Myocyte (in vitro differentiated cells): ENCODE results near the gene GABRB3. TPM values are rescaled to one million over a fixed set of nuclear protein-coding genes. Genes with fewer than 3 reads are reported as not detected.

ENCODE experiments used
- DNase-seq: peaks from one replicate; pipeline ENCODE4 v3.0.0-alpha.2; 2012; ENCODE audit warnings: low read depth
- total RNA-seq: library from RNA; depleted of rRNA; stranded (reverse); fragments of >200 nt; gene quantifications from 2 replicates; pipeline ENCODE4 v1.2.3, GENCODE V29; 2014

GABRB3 gene
- total RNA-seq, 1 donor from 2014 or later = not detected

DNA sequence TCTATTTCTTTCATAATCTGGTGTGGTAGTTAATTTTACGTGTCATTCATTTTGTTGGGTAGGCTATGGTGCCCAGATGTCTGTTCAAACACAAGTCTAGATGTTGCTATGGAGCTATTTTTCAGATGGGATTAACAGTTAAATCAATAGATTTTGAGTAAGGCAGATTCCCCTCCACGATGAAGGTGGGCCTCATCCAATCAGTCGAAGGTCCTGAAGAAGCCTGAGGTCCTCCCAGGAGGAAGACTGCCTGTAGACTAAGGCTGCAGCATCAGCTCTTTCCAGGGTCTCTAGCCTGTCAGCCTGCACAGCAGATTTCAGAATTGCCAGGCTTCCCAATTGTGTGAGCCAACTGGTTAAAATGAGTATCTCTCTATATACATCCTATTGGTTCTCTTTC, 92.9 kb downstream of the GABRB3 start:
- no peak for DNase-seq

DNA sequence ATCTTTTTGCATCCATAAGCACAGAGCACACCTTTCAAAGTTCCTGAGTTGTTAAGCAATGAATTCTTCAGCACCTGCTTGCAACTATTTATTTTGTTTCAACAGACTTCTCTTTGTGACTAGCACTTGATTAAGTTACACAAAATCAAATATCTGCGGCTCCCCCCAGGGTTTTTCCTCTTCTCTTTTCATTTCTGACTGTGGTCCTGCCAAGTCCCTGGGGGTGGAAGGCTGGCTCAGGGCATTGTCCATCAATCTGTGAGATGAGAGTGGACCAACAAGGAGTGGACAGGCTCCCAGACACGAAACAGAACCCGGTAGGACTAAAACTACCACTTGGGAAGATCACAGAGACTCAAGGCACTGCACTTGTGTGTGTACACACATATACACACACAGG, 96.8 kb downstream of the GABRB3 start:
- no peak for DNase-seq

DNA sequence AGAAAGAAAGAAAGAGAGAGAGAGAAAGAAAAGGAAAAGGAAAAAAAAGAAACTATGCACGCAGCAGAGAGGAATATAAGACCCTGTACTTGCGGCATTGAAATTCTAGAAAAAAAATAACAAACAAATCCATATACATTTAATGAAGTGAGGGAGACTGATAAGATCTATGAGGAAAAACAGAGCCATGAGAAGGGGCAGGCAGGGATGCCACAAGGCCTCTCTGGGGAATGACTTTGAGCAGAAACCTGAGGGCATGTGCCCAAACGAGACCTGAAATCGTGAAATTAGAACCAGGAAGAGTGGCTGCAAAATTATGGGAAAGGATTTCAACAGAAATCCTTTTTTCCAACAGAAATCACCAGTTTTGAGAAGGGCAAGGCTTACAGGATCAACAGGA, 98.4 kb downstream of the GABRB3 start:
- DNase-seq = no peak

DNA sequence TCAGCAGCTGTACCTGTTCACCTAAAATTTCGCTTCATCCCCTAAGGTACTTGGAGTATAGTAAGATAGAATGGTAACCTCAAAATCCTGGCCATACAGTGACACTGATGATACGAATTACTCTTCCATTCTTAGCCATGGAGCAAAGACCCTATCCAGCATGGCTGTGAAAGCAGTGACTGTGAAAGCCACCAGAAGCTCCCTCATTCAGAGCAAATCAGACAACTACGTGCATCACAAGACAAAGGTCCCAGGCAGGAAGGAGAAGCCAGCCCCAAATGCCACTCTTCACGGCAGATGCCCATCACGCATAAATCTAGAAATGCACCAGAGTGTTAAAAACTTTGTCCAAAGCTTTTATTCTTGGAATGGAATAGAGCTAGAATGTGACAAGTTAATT, 99.4 kb downstream of the GABRB3 start:
- no peak for DNase-seq

DNA sequence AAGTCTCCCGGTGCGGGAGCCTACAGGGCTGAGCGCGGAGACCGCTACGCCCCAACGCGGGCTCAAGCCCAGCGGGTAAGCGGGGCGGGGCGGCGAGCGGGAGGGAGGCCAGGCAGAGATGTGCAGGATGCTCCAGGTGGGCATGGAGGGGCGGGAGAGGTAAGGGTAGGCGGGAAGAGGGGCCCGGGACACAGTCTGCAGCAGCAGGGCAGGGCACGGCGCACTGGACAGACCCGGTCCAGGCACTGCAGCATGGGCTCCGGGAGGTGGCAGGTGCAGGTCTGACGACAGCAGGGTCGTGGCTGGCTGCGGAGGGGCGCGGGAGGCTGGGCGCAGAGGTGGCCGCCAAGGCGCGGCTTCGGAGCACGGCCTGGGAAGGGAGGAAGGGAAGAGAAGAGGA, 102.8 kb downstream of the GABRB3 start:
- no peak for DNase-seq

DNA sequence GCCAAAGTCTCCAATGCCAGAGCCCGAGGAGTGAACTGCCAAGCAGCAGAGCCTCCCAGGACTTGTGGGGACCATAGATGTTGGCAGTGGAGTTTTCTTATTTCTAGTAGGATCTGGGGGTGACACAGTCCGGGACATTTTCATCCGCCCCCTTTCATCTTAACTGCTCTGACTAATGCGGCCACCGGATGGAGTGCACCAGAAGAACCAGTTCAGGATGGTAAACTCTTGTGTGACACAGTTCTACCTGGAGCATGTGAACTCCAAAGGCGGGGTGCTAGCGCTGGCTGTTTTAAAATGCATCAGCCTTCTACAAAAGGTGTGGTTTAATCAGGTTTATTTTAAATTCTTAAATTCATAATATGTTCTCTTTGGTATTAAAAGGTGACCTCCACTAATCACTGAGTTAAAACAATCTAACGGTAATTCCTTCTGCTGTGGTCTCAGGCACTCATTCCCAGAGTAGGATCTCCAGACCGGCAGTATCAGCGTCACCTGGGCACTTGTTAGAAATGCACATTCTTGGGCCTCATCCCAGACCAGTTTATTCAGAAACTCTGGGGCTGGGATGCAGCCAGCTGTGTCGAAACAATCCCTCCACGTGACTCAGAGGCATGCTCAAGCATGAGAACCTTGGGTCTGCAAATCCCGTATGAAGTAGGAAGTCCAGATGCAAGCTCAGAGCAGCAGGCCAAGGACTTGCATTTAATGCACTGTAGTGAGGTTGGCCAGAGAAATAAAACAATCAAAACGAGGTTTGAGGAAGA, 105.5 kb downstream of the GABRB3 start:
- DNase-seq = no peak

DNA sequence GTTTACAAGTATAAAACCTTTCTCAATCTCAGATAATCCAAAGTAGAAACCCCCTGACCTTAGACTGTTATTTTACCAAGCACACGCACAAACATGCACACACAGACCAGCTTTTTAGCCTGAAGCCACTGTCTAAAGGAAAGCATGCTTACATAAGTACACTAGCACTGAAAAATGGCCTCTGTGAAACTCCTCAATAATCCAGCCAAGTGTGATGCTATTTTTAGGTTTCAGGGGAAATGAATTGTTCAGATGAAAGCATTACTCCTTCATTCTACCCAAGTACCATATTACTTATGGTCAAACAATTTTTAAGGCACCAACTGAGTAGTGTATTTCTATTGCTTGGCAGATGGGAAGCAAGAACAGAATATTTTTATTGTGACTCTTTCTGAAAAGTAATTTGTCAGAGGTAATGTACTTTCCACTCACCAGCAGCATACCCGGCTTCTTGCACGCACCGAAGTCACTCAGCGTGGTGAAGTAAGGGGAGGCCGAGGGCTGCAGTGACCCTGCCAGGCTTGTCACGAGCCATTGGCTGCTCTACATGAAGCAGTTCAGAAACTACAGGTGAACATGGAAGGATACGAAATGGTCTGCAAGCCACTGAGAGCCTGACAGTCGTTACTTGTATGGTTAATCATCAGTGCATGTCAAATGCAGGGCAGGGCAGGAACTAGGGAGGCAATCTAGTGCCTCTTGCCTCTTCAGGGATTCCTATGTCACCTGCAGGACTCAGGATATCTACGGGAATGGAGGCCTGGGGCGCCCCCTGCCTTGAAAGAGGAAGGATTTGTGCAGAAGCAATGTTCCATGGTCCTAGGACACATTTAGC, 106.7 kb downstream of the GABRB3 start:
- DNase-seq = no peak

DNA sequence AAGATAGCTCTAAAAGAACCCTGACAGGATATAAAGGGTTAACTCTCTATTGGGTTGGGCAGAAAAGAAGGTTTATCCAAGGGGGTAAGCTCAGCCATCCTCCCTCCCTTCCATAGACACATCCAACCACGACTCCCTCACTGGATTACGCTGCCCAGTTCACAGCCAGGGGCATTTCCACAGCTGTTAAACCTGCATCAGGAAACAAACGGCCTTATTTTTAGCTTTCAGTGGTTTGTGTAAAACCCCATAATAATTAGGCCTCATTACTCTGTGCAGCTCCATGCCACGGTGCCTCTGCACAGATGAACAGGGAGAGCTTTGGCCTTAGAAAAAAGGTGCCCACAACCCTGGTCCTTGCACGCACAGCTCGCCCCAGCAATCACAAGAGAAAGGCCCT, 110.6 kb downstream of the GABRB3 start:
- DNase-seq = no peak

DNA sequence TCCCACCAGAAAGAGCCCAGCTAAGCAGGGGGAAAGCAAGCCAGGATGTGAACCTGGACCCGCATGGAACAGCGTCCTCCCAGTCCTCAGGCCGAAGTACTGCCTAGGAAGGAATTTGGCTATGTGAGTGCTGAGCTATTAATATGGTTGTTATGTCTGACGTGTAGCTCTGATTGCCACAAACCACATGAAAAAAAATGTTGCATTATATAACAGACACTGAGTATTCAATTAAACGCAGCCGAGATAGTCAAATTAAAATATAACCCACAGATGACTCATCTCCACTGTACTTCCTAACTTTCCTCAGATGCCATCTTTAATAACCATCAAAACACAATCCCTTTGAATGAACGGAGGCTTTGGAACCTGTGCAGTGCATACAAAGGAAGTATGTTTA, 111.1 kb downstream of the GABRB3 start:
- no peak for DNase-seq

DNA sequence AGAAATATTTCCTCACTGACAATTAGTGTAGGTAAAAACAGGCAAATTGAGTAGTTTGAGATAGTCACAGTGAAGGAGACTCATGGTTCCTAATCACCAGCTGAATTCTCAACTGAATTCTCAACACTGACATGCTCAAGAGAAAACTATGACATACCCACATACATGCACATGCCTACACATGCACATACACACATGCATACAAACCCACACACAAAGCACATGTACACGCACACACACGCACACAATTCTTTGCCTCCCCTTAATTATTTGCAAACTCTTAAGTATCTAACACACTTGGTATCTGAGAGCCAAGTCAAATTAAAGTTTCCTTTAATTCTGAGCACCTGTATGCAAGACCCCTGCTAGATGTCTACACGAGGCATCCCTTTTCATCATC, 111.8 kb downstream of the GABRB3 start:
- DNase-seq = no peak

DNA sequence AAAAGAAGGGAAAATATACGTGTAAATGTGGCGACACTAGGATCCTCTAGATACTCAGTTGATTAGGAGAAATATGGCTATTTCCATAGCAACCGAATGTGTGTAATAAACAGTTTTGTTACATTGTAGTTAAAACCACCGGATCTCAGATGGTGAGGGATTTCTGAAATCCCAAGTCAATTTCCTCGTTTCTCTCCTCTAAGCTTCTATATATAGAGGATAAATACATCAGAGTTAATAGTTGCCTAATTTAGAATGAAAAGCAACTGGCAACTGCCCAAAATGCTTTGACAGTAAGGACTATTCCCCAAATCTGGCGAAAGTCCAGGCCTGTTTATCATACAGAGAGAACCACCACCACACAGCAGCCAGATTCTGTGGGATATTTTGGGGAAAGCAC, 112.6 kb downstream of the GABRB3 start:
- DNase-seq = no peak

DNA sequence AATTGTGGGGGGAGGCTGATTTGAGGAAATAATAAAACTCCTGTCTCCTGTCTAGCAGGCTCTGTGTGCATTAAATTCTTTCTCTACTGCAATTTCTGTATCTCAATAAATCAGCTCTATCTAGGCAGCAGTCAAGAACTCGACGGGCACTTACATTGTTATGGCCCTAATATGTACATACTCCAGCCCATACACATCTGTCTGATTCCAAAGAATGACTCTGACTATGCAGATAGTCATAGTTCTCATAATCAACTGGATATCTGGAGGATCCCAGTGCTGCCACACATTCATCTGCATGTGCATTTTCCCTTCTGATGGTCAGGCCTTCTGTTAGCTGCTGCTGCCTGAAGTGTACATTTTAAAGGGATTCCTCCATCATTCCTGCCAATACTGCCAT, 114.6 kb downstream of the GABRB3 start:
- DNase-seq = no peak

DNA sequence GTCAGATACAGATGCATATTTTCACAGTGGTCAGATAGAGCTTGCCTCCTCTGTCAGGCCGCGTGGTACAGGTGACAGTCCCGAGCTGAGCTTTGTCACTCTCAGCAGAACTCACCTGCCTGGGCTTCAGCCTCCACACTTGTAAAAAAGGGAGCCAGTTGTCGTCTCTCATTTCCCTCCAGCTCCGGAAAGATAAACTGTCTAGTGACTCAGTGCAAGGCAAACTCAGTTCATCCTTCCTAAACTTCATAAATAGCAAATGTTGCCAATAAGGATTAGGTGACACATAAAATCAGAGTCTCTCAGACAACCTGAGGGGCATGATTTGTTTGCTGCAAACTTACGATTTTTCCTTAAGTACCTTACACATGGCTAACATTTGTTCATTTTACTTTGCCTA, 116.8 kb downstream of the GABRB3 start:
- no peak for DNase-seq

DNA sequence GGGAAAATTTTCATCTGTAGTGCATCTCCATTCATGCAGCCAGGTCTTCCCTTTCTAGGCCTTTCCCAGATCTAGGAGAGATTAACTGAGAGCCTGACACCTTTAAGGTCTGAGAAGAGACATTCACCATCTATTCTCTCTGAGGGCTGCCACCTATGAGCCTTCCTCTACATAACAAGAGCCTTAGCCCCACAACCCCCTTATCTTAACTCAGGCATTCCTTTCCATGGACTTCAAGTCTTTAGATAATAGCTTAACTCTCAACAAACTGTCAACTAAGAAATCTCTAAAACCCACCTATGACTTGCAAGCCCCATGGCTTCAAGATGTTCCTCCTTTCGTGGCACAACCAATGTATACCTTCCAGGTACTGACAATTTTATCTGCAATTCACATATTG, 121.0 kb downstream of the GABRB3 start:
- no peak for DNase-seq

DNA sequence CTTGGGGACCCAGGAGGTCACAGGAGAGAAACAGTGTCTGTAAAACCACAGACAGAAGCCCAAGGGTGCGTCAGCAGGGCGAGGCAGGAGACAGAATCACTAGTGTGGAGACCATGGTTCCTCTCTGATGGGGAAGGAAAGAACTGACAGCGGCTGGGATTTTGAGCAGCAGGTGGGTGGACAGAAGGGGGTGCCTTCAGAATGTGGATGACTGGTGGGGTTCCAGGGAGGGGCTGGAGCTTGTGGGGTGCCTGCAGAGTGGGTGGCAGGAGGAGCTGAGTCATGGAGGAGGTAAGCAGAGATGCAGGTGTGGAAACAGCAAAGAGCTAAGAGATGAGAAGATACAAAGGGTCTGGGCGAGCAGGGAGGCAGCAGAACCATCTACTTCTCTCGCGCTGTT, 124.2 kb downstream of the GABRB3 start:
- no peak for DNase-seq

DNA sequence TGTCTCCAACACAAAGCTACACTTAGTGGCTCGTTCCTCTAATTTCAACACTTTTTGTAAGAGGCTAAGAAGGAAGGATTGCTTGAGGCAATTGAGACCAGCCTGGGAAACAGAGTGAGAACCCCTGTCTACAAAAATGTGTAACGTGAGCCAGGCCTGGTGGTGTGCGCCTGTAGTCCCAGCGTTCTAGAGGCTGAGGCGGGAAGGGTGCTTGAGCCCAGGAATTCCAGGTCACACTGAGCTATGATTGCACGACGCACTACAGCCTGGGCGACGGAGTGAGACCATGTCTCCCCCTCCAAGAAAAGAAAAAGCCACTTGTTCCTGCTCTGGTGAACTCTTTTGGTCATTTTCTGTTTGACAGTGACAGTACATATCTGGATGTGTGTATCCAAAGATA, 127.9 kb downstream of the GABRB3 start:
- DNase-seq = no peak

DNA sequence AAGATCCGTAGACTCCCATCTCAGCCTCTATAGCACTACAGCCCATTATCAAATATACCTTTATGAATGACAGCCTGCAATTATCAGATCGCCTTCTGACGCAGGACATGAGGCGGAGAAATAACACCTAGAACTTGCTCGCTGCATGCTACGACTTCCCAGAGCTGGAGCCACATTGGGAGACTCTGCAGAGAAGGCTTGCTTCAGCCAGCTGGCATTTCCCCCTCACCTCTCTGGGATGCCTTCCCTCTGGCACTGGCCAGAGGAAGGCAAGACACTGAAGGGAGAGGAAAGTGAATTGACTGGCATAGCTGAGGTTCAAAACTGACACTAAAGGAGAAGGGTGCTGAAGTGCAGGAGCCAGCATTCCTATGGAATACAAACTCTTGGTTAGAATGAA, 131.7 kb downstream of the GABRB3 start:
- DNase-seq = no peak

DNA sequence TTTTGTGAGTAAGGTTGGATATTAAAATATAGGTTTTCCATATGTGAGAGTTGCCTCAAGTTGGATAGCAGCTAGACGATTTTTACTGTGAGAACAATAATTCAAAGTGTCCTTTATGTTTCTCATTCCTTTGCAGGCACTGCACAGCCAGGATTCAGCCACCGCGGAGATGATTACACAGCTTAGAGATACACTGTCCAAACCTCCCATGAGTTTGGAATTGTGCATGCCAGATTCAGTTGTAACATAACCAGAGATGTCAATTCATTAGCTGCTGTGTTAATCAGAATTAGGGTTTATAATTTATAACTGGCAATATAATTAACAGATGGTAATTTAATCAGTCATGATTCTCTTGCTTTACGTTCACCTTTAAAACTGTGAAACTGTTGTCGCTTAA, 132.3 kb downstream of the GABRB3 start:
- DNase-seq = no peak

DNA sequence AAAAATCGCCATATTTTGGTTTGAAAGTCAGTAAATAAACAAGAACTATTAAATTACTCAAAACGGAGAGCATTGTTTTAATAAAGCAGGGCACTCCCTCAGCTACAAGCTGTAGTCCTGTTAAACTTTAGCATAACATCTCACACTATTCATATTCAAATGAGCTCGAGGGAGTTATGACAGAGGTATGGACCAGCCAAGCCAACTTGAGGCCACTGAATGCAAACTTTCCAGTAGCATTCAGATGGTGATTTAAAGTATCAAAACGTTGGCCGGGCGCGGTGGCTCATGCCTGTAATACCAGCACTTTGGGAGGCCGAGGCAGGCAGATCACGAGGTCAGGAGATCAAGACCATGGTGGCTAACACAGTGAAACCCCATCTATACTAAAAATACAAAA, 132.9 kb downstream of the GABRB3 start:
- no peak for DNase-seq

DNA sequence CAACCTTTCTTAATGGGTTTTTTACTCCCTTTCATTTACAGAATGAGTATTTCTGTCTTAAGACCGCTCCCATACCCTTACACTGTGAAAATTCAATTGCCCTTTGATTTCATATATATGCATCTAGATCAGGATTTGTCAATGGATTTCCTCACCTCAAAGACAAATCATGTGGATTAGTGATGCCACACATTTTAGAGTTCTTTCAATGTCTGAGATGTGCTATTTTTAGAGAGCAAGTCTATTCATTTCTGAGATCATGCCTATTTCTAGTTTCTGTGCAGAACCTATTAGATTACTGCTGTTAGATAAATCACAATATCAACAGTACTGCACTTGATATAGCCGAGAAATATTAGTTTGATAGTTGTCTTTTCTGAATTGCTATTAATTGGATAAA, 137.3 kb downstream of the GABRB3 start:
- no peak for DNase-seq

DNA sequence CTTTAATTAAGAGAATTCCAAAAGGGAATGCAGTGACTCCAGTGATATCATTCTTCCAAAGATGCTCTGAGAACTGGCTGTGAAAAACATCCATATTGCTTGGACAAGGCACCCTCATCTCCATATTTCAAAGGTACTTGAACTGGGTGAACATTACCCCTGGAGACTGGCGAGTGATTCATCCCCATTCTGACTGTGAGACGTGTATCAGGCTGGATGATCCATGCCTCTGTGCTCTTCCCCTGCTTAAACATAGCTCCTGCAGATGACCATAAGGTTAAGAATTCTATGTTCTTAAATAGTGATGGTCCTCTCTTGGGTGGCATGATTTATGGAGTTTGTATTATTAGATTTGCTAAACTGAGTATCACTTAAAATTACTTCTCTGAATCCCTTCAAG, 137.8 kb downstream of the GABRB3 start:
- no peak for DNase-seq

DNA sequence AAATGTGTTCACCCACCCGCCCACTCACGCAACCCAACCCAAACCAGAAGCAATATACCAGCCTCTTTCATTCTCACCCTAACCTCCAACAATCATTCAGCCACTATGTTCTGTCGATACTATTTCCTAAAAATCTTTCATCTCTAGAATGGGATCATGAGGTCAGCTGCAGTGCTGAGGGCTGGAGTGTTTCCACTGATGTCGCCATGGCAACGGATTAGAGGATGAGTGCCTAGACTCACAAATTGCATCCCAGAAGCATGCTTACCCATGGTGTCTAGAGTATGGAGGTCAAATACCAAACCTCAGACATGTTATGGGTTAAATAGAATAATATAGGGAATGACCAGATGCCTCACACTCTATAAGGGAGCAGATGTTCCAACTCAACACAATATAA, 138.5 kb downstream of the GABRB3 start:
- no peak for DNase-seq

DNA sequence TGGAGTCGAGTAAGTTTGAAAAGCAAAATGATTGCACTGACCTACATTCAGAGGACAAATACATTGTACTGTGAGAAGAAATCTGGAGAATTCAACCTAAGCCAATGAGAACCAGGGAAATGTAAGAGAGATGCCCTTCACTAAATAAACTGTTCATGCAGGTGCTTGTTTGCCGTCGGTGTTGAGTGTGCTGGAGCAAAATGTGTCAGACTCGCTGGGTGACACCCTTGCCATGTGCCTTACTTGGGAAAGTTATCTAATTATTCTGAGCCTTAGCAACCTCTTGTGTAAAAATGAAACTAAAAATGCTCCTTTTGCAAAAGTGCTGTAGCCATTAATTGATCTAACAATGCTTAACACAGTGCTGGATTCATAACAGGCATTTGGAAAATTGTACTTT, 140.4 kb downstream of the GABRB3 start:
- DNase-seq = no peak
